ENCODE results near the gene AIMP1. TPM values are rescaled to one million over a fixed set of nuclear protein-coding genes. Genes with fewer than 3 reads are reported as not detected.

The AIMP1 gene
- total RNA-seq, 3 donors from 2014 or later (not counting 1 experiment from before 2014, with no cell fraction given): 37.7 to 46.8 (median 40.3) TPM

DNA sequence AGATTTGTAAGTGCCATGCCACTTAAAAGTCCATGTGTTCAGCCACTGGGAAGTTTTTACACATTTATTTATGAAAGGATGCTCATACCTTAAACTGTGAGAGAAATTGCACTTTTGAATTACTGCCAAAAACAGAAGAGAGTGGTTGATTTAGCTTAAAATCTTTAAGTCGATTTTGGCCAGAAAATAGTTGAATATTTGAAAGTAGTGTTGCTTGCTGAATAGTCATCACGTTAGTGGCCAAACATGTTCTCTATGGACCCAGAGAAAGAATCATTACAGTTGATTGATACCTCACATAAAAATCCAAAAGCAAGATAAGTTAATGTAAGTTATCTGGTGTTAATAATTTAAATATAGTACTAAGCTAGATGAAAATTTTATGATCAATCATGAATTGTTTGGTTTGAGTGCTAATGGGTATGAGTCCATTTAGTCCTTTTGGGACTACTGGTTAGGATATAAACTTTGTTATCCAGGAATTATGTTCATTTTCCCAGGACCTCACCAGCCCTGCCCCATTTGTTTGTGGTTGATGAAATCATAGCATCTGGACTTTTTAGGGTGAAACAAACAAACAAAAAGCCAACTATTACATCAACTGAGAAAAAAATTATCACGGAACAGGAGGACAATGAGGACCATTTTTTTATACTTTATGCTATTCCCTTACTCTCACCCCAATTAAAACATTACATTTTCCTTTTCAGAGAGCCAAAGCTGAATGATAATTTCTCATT is 45.9 kb downstream of the AIMP1 start:
- Mint-ChIP-seq H3K27ac (no peak overlapping the region), H3K4me1 (no peaks in the 10 kb centered on the region), H3K36me3 (no peaks in the 10 kb centered on the region), H3K9me3 (no peaks in the 10 kb centered on the region), H3K27me3 (ENCODE audit: low read depth in 2 of 2) (peaks cover 0 to 8% of the 10 kb centered on the region in 2 donors), H3K4me3 (no peak overlapping the region)
- Histone ChIP-seq H3K9me3 (ENCODE audit: control insufficient read depth, insufficient read depth, low read length) (no peaks in the 10 kb centered on the region), H3K27me3 (ENCODE audit: control insufficient read depth, insufficient read depth, low read length) (no peaks in the 10 kb centered on the region), H3K4me1 (ENCODE audit: control insufficient read depth, insufficient read depth, low read length) (no peaks in the 10 kb centered on the region), H3K36me3 (ENCODE audit: control insufficient read depth, insufficient read depth, low read length) (no peaks in the 10 kb centered on the region), H3K4me3 (ENCODE audit: low read length) (no peak overlapping the region), H3K27ac (ENCODE audit: low read length) (no peak overlapping the region)
- ATAC-seq (no peak), DNase-seq (no peak)
- TF ChIP-seq CTCF (IDR thresholded peaks at IDR 0.05): no peak
- intact Hi-C loops (cut with micrococcal nuclease): no loop called here
- WGBS (ENCODE audit: insufficient coverage): 87% methylated on average over 2 of the region's 3 CpGs

- H3K4me3 Mint-ChIP-seq: no peak overlapping the region
- 96% methylated on average over 1 of the region's 1 CpG for WGBS (ENCODE audit: insufficient coverage)
- intact Hi-C loops (cut with micrococcal nuclease): no loop called here
- no peaks in the 10 kb centered on the region for H3K4me1 Mint-ChIP-seq
- no peak for TF ChIP-seq CTCF (IDR thresholded peaks at IDR 0.05)
- H3K27ac Mint-ChIP-seq: no peak overlapping the region
- H3K27me3 Mint-ChIP-seq (ENCODE audit: low read depth in 2 of 2): peaks cover 2 to 16% of the 10 kb centered on the region in 2 donors
- Histone ChIP-seq H3K4me3 (ENCODE audit: low read length) (no peak overlapping the region), H3K4me1 (ENCODE audit: control insufficient read depth, insufficient read depth, low read length) (no peaks in the 10 kb centered on the region), H3K36me3 (ENCODE audit: control insufficient read depth, insufficient read depth, low read length) (no peaks in the 10 kb centered on the region), H3K27me3 (ENCODE audit: control insufficient read depth, insufficient read depth, low read length) (no peaks in the 10 kb centered on the region), H3K9me3 (ENCODE audit: control insufficient read depth, insufficient read depth, low read length) (no peaks in the 10 kb centered on the region), H3K27ac (ENCODE audit: low read length) (no peak overlapping the region)
- H3K36me3 Mint-ChIP-seq: no peaks in the 10 kb centered on the region
- DNase-seq: no peak
- ATAC-seq: no peak
- no peaks in the 10 kb centered on the region for H3K9me3 Mint-ChIP-seq
Observed at GRCh38 chr4:106364282-106364681, 47.9 kb downstream of the AIMP1 start.

DNA sequence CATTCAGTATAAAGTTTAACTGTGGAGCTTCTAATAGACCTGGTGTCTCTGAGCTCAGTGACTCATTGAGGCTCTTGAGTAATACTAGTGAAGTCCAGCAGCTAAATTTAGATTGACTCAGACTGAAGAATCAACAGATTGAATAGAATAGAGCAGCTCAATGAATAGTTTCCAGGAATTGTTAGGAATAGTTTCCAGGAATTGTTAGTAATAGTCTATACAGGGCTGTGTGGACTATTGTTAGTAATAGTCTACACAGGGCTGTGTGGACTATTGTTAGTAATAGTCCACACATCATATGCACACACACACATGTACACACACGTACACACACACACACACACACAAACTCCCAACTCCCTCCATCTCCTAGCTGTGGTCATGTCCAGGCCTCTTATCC is 49.3 kb downstream of the AIMP1 start:
- TF ChIP-seq CTCF (IDR thresholded peaks at IDR 0.05): no peak
- H3K4me3 Mint-ChIP-seq: no peak overlapping the region
- H3K4me1 Mint-ChIP-seq: no peaks in the 10 kb centered on the region
- Histone ChIP-seq H3K9me3 (ENCODE audit: control insufficient read depth, insufficient read depth, low read length) (no peaks in the 10 kb centered on the region), H3K4me3 (ENCODE audit: low read length) (no peak overlapping the region), H3K4me1 (ENCODE audit: control insufficient read depth, insufficient read depth, low read length) (no peaks in the 10 kb centered on the region), H3K27me3 (ENCODE audit: control insufficient read depth, insufficient read depth, low read length) (no peaks in the 10 kb centered on the region), H3K36me3 (ENCODE audit: control insufficient read depth, insufficient read depth, low read length) (no peaks in the 10 kb centered on the region), H3K27ac (ENCODE audit: low read length) (no peak overlapping the region)
- intact Hi-C loops (cut with micrococcal nuclease): no loop called here
- no peaks in the 10 kb centered on the region for H3K9me3 Mint-ChIP-seq
- 78% methylated on average over 1 of the region's 1 CpG for WGBS (ENCODE audit: insufficient coverage)
- H3K27ac Mint-ChIP-seq: no peak overlapping the region
- ATAC-seq: no peak
- H3K36me3 Mint-ChIP-seq: no peaks in the 10 kb centered on the region
- no peak for DNase-seq
- peaks cover 7 to 19% of the 10 kb centered on the region in 2 donors for H3K27me3 Mint-ChIP-seq (ENCODE audit: low read depth in 2 of 2)

DNA sequence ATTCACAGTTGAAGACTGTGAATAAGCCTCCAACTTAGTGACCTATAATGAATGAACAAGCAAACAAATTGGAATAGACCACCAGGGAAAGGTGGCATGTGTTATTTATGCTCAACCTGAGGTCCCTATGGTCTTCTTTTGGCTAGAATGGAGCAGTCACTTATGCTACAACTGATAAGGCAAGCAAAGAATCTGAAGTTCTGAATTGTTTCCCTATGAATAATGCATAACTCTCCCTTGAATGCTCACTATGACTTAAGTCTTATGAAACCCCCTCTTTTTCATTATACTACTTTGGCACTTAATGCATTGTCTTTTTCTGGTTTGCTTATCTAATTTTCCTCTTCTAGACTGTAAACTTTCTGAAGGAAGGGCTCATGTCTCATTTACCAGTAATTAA is 49.7 kb downstream of the AIMP1 start:
- H3K4me1 ChIP-seq (ENCODE audit: control insufficient read depth, insufficient read depth, low read length): no peaks in the 10 kb centered on the region
- no peak for DNase-seq
- no peaks in the 10 kb centered on the region for H3K36me3 Mint-ChIP-seq
- H3K4me3 ChIP-seq (ENCODE audit: low read length): no peak overlapping the region
- H3K9me3 ChIP-seq (ENCODE audit: control insufficient read depth, insufficient read depth, low read length): no peaks in the 10 kb centered on the region
- no peak for ATAC-seq
- H3K4me1 Mint-ChIP-seq: no peaks in the 10 kb centered on the region
- H3K4me3 Mint-ChIP-seq: no peak overlapping the region
- intact Hi-C loops (cut with micrococcal nuclease): no loop called here
- no peak for TF ChIP-seq CTCF (IDR thresholded peaks at IDR 0.05)
- H3K27me3 Mint-ChIP-seq (ENCODE audit: low read depth in 2 of 2): peaks cover 7 to 19% of the 10 kb centered on the region in 2 donors
- no peak overlapping the region for H3K27ac Mint-ChIP-seq
- H3K27ac ChIP-seq (ENCODE audit: low read length): no peak overlapping the region
- no peaks in the 10 kb centered on the region for H3K36me3 ChIP-seq (ENCODE audit: control insufficient read depth, insufficient read depth, low read length)
- no peaks in the 10 kb centered on the region for H3K27me3 ChIP-seq (ENCODE audit: control insufficient read depth, insufficient read depth, low read length)
- no peaks in the 10 kb centered on the region for H3K9me3 Mint-ChIP-seq

Measured in natural killer cell (primary cell).